ENCODE data around the gene PLVAP. TPM values are rescaled to one million over a fixed set of nuclear protein-coding genes. Genes with fewer than 3 reads are reported as not detected.

Gene PLVAP
- total RNA-seq, 1 donor from 2014 or later: 0.72 TPM

GRCh38 chr19:17321655-17322489 is 55.3 kb downstream of the PLVAP start:
- DNase-seq (ENCODE audit: extremely low spot score, unreplicated experiment): no peak
- H3K9me3 Mint-ChIP-seq: no peaks in the 10 kb centered on the region
- no peaks in the 10 kb centered on the region for H3K4me1 Mint-ChIP-seq (ENCODE audit: unreplicated experiment)
- H3K27me3 Mint-ChIP-seq: no peaks in the 10 kb centered on the region
- no peak overlapping the region for H3K4me3 Mint-ChIP-seq
- peaks cover 3% of the 10 kb centered on the region for H3K36me3 Mint-ChIP-seq
- H3K27ac Mint-ChIP-seq: peak overlapping the region; percentile 74
- no peak for TF ChIP-seq CTCF (conservative IDR thresholded peaks at IDR 0.05)

GRCh38 chr19:17320435-17320834 is 56.7 kb downstream of the PLVAP start:
- H3K4me3 Mint-ChIP-seq: no peak overlapping the region
- no peaks in the 10 kb centered on the region for H3K4me1 Mint-ChIP-seq (ENCODE audit: unreplicated experiment)
- DNase-seq (ENCODE audit: extremely low spot score, unreplicated experiment): no peak
- no peak overlapping the region for H3K27ac Mint-ChIP-seq
- H3K27me3 Mint-ChIP-seq: no peaks in the 10 kb centered on the region
- no peak for TF ChIP-seq CTCF (conservative IDR thresholded peaks at IDR 0.05)
- peaks cover 8% of the 10 kb centered on the region for H3K36me3 Mint-ChIP-seq
- no peaks in the 10 kb centered on the region for H3K9me3 Mint-ChIP-seq

DNA sequence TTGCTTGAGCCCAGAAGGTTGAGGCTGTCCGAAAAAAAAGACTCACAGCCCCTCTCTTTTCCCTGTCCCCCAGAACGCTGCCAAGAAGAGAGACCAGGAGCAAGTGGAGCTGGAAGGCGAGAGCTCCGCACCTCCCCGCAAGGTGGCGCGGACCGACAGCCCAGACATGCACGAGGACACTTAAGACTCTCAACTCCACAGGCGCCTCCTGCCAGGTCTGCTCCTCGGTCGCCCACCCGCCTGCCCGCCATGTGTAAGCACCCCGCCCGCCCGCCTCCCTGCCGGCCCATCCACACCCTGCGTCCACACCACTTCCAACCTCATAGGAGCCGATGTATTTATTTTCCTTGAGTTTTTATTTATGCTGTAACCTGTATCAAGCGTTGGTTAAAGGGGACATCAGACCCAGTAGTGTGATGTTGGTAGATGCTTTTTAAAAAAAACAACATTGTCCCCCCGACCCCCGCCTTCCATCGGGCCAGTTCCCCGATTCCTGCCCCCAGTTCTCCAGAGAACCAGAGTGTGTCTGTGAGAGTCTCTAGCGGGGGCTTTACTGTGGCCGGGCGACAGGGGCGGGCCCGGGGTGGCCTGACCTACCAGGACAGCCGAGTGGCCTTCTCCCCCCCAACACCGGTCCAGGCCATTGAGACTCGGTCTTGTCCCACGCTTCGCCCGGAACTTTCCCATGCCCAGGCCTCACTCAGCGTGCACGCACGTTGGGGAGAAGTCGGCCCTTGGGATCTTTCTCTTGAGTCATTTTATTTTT is 57.5 kb downstream of the PLVAP start:
- Mint-ChIP-seq H3K36me3 (peaks cover 8% of the 10 kb centered on the region), H3K27me3 (no peaks in the 10 kb centered on the region), H3K27ac (no peak overlapping the region)

GRCh38 chr19:17318966-17319365 is 58.2 kb downstream of the PLVAP start:
- no peak for DNase-seq (ENCODE audit: extremely low spot score, unreplicated experiment)
- H3K9me3 Mint-ChIP-seq: no peaks in the 10 kb centered on the region
- H3K4me3 Mint-ChIP-seq: no peak overlapping the region
- H3K27ac Mint-ChIP-seq: no peak overlapping the region
- peaks cover 8% of the 10 kb centered on the region for H3K36me3 Mint-ChIP-seq
- no peak for TF ChIP-seq CTCF (conservative IDR thresholded peaks at IDR 0.05)
- no peaks in the 10 kb centered on the region for H3K4me1 Mint-ChIP-seq (ENCODE audit: unreplicated experiment)
- H3K27me3 Mint-ChIP-seq: no peaks in the 10 kb centered on the region

More for the DNA sequence above, 57.5 kb downstream of the PLVAP start:
- no peak for TF ChIP-seq CTCF (conservative IDR thresholded peaks at IDR 0.05)
- no peak overlapping the region for H3K4me3 Mint-ChIP-seq
- H3K9me3 Mint-ChIP-seq: no peaks in the 10 kb centered on the region
- DNase-seq (ENCODE audit: extremely low spot score, unreplicated experiment): no peak
- no peaks in the 10 kb centered on the region for H3K4me1 Mint-ChIP-seq (ENCODE audit: unreplicated experiment)

GRCh38 chr19:17314007-17314593 is 63.0 kb downstream of the PLVAP start:
- Mint-ChIP-seq H3K4me1 (ENCODE audit: unreplicated experiment) (peaks cover 13% of the 10 kb centered on the region), H3K27me3 (no peaks in the 10 kb centered on the region), H3K27ac (no peak overlapping the region), H3K36me3 (peaks cover 12% of the 10 kb centered on the region), H3K4me3 (no peak overlapping the region), H3K9me3 (no peaks in the 10 kb centered on the region)
- TF ChIP-seq CTCF (conservative IDR thresholded peaks at IDR 0.05): no peak
- peak; percentile 69 for DNase-seq (ENCODE audit: extremely low spot score, unreplicated experiment)
